Colon (tissue), 2 donors: ENCODE results near the gene UNK.

Experiments used
- FAIRE-seq: peaks from 2 replicates; lab custom pipeline; 2012; peaks lifted over from hg19 to GRCh38; lab: Jason Lieb, UNC
- donor health status: control.
- donor health status: control.

The UNK gene

GRCh38 chr17:75822119-75822799 lies 37.7 kb downstream of the UNK start:
- FAIRE-seq = no peak

GRCh38 chr17:75822800-75823166 lies 38.2 kb downstream of the UNK start:
- FAIRE-seq = no peak

DNA sequence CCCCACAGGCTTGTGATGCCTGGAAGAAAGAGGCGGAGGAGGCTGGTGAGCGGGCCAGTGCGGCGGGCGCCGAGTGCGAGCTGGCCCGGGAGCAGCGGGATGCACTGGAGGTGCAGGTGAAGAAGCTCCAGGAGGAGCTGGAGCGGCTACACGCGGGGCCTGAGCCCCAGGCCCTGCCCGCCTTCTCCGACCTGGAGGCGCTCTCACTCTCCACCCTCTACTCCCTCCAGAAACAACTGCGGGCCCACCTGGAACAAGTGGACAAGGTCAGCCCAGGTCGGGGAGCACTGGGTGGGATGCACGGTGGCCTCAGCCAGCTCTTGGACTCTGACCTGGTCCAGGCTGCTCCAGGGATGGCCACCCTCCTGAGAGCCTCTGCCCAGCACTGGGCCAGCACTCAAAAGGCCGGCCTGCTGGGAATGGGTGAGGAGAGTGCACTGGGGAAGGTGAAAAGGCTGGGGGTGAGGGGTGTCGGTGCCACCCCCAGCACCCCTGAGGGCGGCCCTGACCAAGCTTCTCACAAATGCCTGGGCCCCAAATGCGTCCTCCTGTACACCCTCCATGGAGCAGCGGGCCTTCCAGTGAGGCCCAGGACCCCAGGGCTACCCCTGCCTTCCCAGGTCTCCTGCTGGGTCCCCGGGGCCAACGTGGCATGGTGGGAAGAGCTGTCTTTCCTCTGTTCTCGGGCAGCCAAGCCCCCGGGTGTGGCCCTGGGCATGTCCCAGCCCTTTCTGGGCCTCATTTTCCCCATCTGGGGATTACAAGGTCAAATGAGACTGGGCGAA lies 38.8 kb downstream of the UNK start:
- no peak for FAIRE-seq

DNA sequence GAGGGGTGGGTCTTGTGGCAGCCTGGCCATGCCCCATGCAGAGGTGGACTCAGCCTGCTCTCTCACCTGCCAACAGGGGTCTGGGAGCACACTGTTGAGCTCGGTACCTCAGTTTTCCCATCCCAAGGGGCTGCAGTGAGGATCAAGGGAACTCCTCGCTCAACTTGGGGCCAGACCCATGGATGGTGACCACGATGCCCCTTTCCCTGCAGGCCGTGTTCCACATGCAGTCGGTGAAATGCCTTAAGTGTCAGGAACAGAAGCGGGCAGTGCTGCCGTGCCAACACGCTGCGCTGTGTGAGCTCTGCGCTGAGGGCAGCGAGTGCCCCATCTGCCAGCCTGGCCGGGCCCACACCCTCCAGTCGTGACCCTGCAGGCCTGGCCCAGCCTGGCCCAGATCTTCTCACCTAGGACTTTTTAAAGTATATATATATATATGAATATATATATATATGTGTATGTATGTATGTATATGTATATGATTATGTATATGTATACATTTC lies 39.5 kb downstream of the UNK start:
- no peak for FAIRE-seq

- FAIRE-seq = no peak
Measured at GRCh38 chr17:75824666-75825065, 40.1 kb downstream of the UNK start.

DNA sequence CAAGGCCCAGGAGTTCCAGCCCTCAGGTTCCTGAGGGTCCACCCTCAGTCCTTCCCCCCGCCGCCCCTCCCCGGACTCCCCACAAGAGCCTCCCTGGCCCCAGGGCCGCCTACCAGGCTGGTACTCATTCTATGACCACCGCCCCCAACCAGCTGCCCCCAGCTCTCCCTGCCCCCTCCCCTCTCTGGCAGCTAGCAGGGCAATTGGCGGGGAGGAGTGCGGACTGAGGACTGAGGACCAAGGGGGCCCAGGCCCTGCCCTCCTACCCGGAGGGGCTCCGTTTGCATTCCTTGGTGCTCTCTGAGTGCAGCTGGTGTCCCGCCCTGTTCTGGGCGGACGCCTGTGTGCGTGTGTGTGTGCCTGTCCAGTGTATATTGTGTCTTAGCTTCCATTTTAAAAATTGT lies 40.5 kb downstream of the UNK start:
- no peak for FAIRE-seq

DNA sequence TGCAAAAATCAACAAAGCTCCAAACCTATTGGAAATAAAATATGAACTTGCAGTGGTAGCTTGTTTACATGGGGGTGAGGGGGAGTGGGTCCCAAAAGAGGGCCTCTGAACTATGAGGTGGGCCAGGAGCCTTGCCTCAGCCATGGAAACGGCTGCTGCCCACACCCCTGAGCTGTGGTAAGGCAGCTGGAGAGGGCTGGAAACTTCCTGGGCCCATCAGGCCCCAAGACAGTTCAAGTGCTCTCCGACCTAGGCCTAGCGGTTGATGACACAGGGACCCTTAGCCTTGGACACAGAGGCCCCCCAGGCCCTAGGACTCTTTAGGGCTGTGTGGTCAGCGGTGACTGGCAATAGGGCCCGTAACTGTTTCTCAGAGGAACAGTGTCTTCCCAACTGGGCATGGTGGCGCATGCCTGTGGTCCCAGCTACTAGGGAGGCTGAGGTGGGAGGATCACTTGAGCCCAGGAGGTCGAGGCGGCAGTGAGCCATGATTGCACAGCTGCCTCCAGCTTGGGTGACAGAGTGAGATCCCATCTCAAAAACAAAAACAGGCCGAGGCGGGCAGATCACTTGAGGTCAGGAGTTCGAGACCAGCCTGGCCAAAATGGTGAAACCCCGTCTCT lies 41.3 kb downstream of the UNK start:
- FAIRE-seq = no peak

DNA sequence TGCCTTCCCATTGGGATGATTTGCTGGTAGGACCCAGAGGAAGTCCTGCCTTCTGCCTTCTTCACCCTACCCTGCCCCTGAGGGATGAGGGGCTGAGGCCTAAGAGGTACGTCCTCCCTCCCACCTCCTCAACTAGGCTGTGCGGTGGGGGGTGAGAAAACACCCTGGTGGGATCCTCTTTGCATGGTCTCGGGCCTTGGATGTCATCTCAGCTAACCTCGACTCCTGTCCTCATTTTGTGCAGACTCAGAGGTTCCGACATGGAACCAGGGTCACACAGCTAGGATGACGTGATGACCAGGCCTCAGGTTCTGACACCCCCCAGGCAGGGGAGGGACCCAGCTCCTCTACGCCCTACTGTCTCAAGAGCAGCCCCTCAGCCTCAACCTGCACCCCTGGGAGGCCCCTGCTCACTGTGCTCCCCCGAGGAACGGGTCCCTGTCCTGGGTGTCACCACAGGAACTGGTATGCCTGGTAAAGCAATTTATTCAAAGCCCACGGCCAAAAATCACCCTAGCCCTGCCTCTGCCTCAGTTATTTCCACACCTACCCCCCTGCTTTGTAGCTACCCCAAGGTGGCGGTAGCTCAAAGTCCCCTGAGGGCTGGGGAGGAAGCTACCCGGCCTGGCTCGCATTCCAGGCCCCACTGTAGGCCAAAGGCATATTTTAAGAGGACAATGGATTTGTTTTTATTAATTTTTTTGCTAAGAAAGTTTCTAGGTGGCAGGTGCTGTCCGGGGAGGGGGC lies 42.1 kb downstream of the UNK start:
- FAIRE-seq = no peak

- no peak for FAIRE-seq
Measured at GRCh38 chr17:75827308-75828075, 42.9 kb downstream of the UNK start.

GRCh38 chr17:75828076-75828400 lies 43.4 kb downstream of the UNK start:
- no peak for FAIRE-seq

DNA sequence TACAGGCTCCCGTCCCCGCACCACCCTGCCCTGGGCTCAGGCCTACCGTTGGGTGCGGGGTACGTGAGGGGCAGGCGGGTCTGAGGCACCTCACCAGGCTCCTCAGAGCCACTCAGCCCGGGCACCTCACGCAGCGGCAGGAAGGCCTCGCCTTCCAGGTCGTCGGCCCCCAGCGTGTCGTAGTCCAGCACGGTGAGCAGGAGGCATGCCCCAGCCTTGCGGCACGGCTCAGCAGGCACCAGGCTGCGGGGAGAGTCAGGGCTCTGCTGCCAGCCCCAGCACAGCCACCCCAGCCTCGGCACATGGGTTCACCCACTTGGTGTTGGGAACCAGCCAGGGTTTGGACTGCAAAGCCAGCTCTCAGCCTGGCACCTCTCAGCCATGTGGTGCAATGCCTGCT lies 44.1 kb downstream of the UNK start:
- FAIRE-seq = no peak

DNA sequence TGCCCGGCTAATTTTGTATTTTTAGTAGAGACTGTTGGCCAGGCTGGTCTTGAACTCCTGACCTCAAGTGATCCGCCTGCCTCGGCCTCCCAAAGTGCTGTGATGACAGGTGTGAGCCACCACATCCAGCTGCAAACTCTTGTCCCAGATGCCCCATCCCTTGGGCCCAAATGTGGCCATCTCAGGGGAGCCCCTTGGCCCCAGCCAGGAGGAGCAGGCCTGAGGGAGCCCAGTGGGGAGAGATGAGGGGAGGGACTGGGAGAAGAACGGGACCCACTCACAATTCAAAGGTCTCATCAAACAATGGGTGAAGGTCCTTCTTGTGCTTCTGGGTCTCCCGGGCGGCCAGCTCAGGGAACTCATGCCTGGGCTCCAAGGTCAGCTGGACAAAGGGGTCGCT lies 45.1 kb downstream of the UNK start:
- no peak for FAIRE-seq

GRCh38 chr17:75830164-75831031 lies 45.8 kb downstream of the UNK start:
- no peak for FAIRE-seq

- no peak for FAIRE-seq
Measured at GRCh38 chr17:75831032-75831571, 46.5 kb downstream of the UNK start.

GRCh38 chr17:75832164-75832651 lies 47.6 kb downstream of the UNK start:
- FAIRE-seq = no peak

DNA sequence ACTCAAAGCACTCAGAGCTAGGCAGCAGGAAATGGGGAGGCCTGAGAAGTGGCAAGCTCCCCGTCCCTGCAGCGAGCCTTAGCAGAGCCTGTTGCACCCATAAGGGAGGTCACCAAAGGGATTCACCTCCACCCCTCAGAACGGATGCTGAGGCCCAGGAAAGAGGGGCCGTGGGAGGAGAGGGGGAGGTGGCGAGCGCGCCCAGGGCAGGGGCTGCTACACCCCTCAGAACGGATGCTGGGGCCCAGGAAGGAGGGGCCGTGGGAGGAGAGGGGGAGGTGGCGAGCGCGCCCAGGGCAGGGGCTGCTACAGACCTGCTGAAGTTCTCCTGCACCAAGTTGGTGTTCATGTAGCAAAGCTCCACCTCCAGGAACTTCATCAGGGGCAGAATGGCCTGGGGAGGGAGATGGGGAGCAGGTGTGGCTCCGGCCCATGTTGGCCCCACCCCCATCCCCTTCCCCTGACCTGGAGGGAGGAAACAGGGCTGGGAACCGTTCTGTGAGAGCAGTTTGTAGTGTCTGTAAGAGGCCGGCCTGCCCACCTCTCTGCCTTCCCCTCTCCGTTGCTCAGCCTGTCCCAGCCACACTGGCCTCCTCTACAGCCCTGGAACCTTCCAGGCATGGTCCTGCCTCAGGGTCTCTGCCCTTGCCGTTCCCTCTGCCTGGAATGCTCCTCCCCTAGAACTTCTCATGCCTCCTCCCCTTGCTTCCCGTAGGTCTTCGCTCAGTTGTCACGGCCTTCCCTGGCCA lies 48.2 kb downstream of the UNK start:
- no peak for FAIRE-seq

DNA sequence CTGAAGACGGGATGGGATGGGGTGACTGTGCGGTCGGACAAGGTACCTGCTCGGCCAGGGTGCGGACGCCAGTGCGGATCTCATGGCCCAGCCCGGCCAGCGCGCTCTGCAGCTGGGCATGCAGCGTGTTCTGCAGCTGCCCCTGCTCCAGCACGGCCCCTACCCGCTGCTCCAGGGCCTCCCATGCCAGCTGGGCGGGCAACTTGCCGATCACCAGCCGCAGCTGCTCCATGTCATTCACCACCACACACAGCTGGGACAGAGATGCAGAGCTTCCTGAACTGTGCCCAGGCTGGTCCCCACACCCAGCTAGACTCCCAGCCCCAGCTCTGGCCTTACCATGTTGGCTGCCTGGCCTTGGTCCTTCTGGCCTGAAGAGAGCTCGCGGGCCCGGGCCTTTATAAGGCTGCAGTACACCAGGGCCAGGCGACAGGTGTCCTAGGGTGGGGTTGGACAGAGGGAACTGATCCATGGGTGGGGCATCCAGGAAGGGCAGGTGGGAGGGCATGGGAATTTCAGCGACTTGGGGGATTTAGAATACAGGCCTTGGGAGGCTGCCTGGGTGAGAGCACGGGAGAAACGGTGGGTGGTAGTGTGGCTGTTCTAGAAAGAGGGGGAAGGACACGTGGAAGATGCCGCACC lies 49.8 kb downstream of the UNK start:
- FAIRE-seq = no peak

DNA sequence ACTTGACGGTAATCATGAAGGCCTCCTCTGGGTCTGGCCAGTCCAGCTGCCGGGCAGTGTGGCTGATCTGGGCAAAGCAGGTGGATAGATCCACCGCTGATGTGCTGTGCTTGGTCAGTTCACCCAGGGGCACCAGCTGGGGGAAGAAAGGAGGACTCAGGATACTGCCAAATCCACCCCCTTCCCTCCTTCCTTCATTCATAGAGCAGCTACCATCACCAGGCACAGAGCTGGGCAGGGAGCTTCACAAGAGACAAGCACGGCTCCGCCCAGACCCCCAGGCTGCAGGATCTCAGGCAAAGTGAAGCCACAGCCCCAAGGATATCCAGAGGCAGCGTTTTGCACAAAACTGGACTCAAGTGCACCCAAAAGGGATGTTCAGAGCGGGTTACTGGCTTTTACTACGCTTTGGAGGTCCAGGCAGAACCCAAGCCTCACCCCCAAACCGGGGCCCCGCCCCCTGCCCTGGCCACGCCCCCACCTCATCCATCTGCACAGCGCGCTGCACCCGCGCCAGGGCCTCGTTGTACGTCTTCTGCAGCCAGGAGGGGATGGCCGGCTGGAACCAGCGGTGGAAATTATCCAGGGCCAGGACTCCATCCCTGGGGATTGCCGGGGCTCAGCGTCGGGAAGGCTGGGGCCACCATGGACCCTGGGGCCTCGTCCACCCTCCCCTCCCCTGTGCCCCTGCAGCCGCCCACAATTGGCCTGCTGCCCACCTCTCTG lies 50.5 kb downstream of the UNK start:
- no peak for FAIRE-seq

GRCh38 chr17:75835654-75835987 lies 51.0 kb downstream of the UNK start:
- no peak for FAIRE-seq
